Measurements from ENCODE around the gene ATP2A2.

DNA sequence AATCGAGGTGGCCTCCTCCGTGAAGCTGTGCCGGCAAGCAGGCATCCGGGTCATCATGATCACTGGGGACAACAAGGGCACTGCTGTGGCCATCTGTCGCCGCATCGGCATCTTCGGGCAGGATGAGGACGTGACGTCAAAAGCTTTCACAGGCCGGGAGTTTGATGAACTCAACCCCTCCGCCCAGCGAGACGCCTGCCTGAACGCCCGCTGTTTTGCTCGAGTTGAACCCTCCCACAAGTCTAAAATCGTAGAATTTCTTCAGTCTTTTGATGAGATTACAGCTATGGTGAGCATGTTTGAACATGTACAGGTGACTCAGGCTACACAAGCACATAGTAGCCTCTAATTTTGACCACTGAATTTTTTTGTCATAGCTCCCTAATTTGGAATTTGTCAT is 59.7 kb downstream of the ATP2A2 start:
- TF ChIP-seq, protein P1, sequence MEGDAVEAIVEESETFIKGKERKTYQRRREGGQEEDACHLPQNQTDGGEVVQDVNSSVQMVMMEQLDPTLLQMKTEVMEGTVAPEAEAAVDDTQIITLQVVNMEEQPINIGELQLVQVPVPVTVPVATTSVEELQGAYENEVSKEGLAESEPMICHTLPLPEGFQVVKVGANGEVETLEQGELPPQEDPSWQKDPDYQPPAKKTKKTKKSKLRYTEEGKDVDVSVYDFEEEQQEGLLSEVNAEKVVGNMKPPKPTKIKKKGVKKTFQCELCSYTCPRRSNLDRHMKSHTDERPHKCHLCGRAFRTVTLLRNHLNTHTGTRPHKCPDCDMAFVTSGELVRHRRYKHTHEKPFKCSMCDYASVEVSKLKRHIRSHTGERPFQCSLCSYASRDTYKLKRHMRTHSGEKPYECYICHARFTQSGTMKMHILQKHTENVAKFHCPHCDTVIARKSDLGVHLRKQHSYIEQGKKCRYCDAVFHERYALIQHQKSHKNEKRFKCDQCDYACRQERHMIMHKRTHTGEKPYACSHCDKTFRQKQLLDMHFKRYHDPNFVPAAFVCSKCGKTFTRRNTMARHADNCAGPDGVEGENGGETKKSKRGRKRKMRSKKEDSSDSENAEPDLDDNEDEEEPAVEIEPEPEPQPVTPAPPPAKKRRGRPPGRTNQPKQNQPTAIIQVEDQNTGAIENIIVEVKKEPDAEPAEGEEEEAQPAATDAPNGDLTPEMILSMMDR (IDR thresholded peaks at IDR 0.05) = no peak
- no peak for TF ChIP-seq POLR2A (IDR thresholded peaks at IDR 0.05)

Data from heart left ventricle (tissue), 13 donors.